Measurements from ENCODE around the gene COL6A1.

- TF ChIP-seq USF2 (IDR thresholded peaks at IDR 0.05; ENCODE audit: borderline replicate concordance, low read depth, low read length) (no peak), POLR2AphosphoS5 (IDR thresholded peaks at IDR 0.05; ENCODE audit: low read depth, low read length) (no peak), YY1 (IDR thresholded peaks at IDR 0.05; ENCODE audit: low read depth) (no peak), TAF1 (IDR thresholded peaks at IDR 0.05; ENCODE audit: borderline replicate concordance, low read depth, low read length) (no peak), PBX3 (IDR thresholded peaks at IDR 0.05) (no peak), EP300 (IDR thresholded peaks at IDR 0.05; ENCODE audit: borderline replicate concordance in 1 of 2, low read depth in 1 of 2, low read length in 1 of 2) (no peak), FOXM1 (IDR thresholded peaks at IDR 0.05; ENCODE audit: low read depth) (no peak)
- TF ChIP-seq, protein P1, sequence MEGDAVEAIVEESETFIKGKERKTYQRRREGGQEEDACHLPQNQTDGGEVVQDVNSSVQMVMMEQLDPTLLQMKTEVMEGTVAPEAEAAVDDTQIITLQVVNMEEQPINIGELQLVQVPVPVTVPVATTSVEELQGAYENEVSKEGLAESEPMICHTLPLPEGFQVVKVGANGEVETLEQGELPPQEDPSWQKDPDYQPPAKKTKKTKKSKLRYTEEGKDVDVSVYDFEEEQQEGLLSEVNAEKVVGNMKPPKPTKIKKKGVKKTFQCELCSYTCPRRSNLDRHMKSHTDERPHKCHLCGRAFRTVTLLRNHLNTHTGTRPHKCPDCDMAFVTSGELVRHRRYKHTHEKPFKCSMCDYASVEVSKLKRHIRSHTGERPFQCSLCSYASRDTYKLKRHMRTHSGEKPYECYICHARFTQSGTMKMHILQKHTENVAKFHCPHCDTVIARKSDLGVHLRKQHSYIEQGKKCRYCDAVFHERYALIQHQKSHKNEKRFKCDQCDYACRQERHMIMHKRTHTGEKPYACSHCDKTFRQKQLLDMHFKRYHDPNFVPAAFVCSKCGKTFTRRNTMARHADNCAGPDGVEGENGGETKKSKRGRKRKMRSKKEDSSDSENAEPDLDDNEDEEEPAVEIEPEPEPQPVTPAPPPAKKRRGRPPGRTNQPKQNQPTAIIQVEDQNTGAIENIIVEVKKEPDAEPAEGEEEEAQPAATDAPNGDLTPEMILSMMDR (IDR thresholded peaks at IDR 0.05) = no peak
These were observed 9.4 kb downstream of the COL6A1 start for GRCh38 chr21:45990741-45991605.
